Nephron progenitor cell (in vitro differentiated cells): ENCODE results near the gene CACNB4.
A peak's percentile ranks its signal among the peaks of the same experiment; 100 is the strongest.

Source experiments
- DNase-seq: peaks from one replicate; pipeline ENCODE4 v3.0.0; 2021
- H3K27ac Mint-ChIP-seq: 2 replicates; pipeline ENCODE4 v1.8.0; 2021; ENCODE audit warnings: mild to moderate bottlenecking, moderate library complexity, mixed read lengths
- H3K27me3 Mint-ChIP-seq: 2 replicates; pipeline ENCODE4 v1.8.0; 2021; ENCODE audit warnings: mild to moderate bottlenecking, low read depth, mixed read lengths; ENCODE audit not compliant: poor library complexity
- H3K36me3 Mint-ChIP-seq: 2 replicates; pipeline ENCODE4 v1.8.0; 2021; ENCODE audit warnings: low read depth, mixed read lengths
- H3K4me1 Mint-ChIP-seq: 2 replicates; pipeline ENCODE4 v1.8.0; 2021; ENCODE audit warnings: mixed read lengths
- H3K4me3 Mint-ChIP-seq: 2 replicates; pipeline ENCODE4 v1.8.0; 2021; ENCODE audit warnings: mild to moderate bottlenecking, moderate library complexity, mixed read lengths
- H3K9me3 Mint-ChIP-seq: 2 replicates; pipeline ENCODE4 v1.8.0; 2021; ENCODE audit warnings: mild to moderate bottlenecking, moderate library complexity, mixed read lengths
- TF ChIP-seq, protein P1 (sequence below): fragments of 200-600 bp; sonication (generic); IDR thresholded peaks from 2 replicates; pipeline ENCODE4 v1.5.0; 2021; ENCODE audit warnings: antibody characterized with exemption

The CACNB4 gene

DNA sequence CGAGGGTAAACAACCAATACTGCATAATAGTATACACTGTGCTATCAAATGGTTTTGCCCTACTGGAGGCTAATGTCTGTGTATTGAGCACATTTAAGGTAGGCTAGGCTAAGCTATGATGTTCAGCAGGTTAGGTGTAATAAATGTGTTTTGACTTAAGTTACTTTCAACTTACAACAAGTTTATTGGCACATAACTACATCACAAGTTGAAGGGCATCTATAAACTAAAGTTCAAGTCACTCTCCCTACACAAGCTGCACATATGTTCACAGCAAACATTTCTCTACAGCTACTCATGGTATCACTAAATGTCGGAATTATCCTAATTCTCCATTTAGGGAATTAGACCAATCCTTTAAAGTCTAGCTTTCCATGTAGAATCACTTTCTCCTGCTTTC is 282.0 kb downstream of the CACNB4 start:
- Mint-ChIP-seq H3K36me3 (peaks cover 80% of the 10 kb centered on the region), H3K27ac (no peak overlapping the region), H3K4me3 (no peak overlapping the region), H3K4me1 (no peaks in the 10 kb centered on the region), H3K27me3 (no peaks in the 10 kb centered on the region), H3K9me3 (peaks cover 12% of the 10 kb centered on the region)
- no peak for DNase-seq
- TF ChIP-seq, protein P1, sequence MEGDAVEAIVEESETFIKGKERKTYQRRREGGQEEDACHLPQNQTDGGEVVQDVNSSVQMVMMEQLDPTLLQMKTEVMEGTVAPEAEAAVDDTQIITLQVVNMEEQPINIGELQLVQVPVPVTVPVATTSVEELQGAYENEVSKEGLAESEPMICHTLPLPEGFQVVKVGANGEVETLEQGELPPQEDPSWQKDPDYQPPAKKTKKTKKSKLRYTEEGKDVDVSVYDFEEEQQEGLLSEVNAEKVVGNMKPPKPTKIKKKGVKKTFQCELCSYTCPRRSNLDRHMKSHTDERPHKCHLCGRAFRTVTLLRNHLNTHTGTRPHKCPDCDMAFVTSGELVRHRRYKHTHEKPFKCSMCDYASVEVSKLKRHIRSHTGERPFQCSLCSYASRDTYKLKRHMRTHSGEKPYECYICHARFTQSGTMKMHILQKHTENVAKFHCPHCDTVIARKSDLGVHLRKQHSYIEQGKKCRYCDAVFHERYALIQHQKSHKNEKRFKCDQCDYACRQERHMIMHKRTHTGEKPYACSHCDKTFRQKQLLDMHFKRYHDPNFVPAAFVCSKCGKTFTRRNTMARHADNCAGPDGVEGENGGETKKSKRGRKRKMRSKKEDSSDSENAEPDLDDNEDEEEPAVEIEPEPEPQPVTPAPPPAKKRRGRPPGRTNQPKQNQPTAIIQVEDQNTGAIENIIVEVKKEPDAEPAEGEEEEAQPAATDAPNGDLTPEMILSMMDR, result no peak

DNA sequence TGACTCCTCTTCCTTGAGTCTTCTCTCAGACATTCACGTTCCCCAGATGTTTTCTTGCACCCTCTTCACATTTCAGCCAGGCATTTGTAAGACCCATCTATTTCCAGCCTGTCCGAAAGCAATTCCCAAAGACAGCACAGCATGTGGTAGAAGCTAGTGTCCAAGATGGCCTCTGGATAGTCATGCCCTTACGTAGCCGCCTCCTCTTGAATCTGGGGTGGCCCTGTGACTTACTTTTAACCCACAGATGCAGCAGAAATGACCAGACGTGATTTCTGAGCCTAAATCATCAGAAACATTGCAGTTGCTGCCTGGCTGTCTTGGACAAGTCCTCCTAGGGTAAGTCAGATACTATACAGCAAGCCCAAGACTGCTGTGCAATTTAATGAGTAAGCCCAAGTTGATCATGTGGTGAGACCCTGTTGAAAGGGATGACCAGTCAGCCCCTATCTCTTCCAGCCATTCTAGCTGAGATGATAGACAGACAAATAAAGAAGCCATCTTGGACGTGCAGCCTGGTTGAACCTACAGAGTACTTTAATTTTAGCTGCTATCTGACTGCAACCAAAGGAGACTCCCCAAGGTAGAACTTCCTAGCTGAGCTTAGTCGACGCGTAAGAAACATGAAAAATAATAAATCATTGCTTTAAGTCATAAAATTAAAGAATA is 282.9 kb downstream of the CACNB4 start:
- no peaks in the 10 kb centered on the region for H3K4me1 Mint-ChIP-seq
- no peak for DNase-seq
- no peaks in the 10 kb centered on the region for H3K27me3 Mint-ChIP-seq
- no peak overlapping the region for H3K4me3 Mint-ChIP-seq
- H3K36me3 Mint-ChIP-seq, result peaks cover 80% of the 10 kb centered on the region
- TF ChIP-seq, protein P1, result no peak
- H3K9me3 Mint-ChIP-seq, result peaks cover 8% of the 10 kb centered on the region
- H3K27ac Mint-ChIP-seq, result peak overlapping the region; percentile 18

DNA sequence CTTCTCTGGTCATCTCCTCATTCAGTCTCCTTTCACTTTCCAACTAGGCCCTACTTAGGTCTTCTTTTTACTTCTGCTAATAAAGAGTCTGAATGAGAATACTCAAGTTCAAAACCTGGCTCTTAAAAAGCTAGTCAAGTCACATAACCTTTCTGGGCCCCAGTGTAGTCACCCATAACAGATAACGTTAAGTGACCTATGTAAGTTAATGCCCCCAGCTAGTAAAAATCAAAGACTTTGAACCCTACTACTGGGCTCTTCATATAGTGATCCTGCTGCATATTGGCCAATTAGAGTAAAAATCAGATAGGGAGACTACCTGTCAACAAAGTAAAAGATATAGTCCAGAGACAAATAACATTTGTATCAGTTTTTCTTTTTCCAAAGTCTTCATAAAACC is 288.4 kb downstream of the CACNB4 start:
- no peak for DNase-seq
- H3K27me3 Mint-ChIP-seq, result peaks cover 2% of the 10 kb centered on the region
- TF ChIP-seq, protein P1, result no peak
- no peaks in the 10 kb centered on the region for H3K4me1 Mint-ChIP-seq
- no peak overlapping the region for H3K27ac Mint-ChIP-seq
- H3K4me3 Mint-ChIP-seq, result no peak overlapping the region
- peaks cover 4% of the 10 kb centered on the region for H3K9me3 Mint-ChIP-seq
- H3K36me3 Mint-ChIP-seq, result peaks cover 51% of the 10 kb centered on the region

DNA sequence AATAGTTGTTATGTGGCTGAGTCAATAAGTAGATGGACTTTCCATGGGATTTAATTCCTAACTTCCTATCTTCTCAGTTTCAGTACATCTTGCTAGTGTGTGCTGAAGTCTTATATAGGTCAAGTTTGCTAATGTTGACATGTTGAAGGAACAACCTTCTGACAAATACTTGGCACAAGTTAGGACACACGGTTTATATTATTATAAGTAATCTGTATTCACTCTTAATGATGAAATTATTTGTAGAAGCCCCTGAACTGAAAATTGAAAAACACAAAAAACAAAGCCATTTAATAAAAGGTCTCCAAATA is 289.8 kb downstream of the CACNB4 start:
- Mint-ChIP-seq H3K4me1 (no peaks in the 10 kb centered on the region), H3K27me3 (peaks cover 2% of the 10 kb centered on the region), H3K36me3 (peaks cover 44% of the 10 kb centered on the region), H3K27ac (no peak overlapping the region), H3K4me3 (no peak overlapping the region), H3K9me3 (peaks cover 4% of the 10 kb centered on the region)
- DNase-seq, result no peak
- TF ChIP-seq, protein P1, result no peak

DNA sequence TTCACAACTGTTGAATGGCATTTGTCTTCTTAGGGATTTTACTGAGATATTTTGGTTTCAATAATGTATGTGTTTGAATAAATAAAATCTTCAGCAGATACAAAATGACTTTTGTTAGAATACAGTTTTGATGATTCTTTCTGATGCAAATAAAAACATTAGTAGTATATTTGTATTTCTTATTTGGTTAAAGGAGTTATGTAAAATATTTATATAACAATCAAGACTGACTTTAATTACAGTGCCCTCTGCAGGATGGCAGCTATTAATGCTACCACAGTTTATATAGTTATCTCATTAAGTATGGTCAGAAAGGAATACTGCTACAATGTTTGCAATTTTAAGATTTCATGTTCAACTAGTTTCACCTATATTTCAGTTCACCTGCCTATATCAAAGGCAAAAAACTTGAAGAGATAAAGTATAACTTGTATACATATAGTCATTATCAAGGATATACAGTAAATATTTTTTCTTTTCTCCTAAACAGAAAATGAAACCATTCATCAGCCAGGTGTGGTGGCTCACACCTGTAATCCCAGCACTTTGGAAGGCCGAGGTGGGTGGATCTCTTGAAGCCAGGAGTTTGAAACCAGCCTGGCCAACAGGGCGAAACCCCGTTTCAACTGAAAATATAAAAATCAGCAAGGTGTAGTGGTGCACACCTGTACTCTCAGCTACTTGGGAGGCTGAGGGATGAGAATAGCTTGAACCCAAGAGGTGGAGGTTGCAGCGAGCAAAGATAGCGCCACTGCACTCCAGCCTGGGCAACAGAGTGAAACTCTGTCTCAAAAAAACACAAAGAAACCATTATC is 290.4 kb downstream of the CACNB4 start:
- peaks cover 2% of the 10 kb centered on the region for H3K27me3 Mint-ChIP-seq
- peaks cover 4% of the 10 kb centered on the region for H3K9me3 Mint-ChIP-seq
- no peak for DNase-seq
- H3K36me3 Mint-ChIP-seq, result peaks cover 40% of the 10 kb centered on the region
- H3K4me3 Mint-ChIP-seq, result no peak overlapping the region
- TF ChIP-seq, protein P1, result peak; percentile 42
- no peak overlapping the region for H3K27ac Mint-ChIP-seq
- no peaks in the 10 kb centered on the region for H3K4me1 Mint-ChIP-seq

DNA sequence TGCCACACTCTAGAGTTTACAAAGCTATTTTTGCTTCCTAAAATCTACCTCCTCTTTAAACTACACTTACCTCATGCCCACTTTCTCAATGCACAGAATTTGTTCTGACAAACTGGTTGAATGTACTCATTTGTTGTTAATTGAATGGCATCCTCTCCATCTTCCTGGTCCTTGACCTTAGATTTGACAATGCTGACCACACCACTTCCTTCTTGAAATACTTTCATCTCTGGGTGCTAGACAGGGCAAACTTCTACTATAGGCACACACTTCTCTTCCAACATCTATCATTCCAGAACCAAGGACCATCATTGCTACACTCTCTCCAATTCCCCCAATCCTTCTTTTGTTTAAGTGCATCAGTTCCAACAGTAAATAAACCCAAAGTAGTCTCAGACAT is 292.9 kb downstream of the CACNB4 start:
- H3K36me3 Mint-ChIP-seq, result peaks cover 32% of the 10 kb centered on the region
- no peak for DNase-seq
- peaks cover 2% of the 10 kb centered on the region for H3K27me3 Mint-ChIP-seq
- H3K9me3 Mint-ChIP-seq, result no peaks in the 10 kb centered on the region
- H3K4me1 Mint-ChIP-seq, result no peaks in the 10 kb centered on the region
- no peak overlapping the region for H3K27ac Mint-ChIP-seq
- no peak overlapping the region for H3K4me3 Mint-ChIP-seq
- TF ChIP-seq, protein P1, result no peak
